Mesenteric fat pad (tissue), 1 donor: Measurements from ENCODE around the gene GPD1L. TPM values are rescaled to one million over a fixed set of nuclear protein-coding genes. Genes with fewer than 3 reads are reported as not detected.
A peak's percentile ranks its signal among the peaks of the same experiment; 100 is the strongest.
"Not testable (repeated sequence)": the region's sequence is repeated elsewhere in the genome, so short reads cannot be mapped to it uniquely, and the experiment has no call there.

Experiments used
- DNase-seq: peaks from one replicate; pipeline ENCODE4 v3.0.0-alpha.2; 2020; ENCODE audit warnings: low spot score
- total RNA-seq: library from RNA; stranded (reverse); fragmentation: NEBNext Ultra II Directional; extraction: Animal tissue kit (Norgen Biotek cat#: 25700); gene quantifications from one replicate; pipeline ENCODE4 v1.2.1, GENCODE V29; 2021
- donor health status: DM: yes; HTN: yes; CAD: no.

Gene GPD1L
- total RNA-seq, 1 donor from 2014 or later: 51.7 TPM

- DNase-seq: no peak
Observed at GRCh38 chr3:32105291-32106131, 909 bp upstream of the GPD1L start.

GRCh38 chr3:32106929-32107362, 526 bp downstream of the GPD1L start:
- no peak for DNase-seq

GRCh38 chr3:32108224-32108623, 1.8 kb downstream of the GPD1L start:
- not testable (repeated sequence) for DNase-seq

- DNase-seq: peak; percentile 93
Observed at GRCh38 chr3:32109256-32109655, 2.8 kb downstream of the GPD1L start.

GRCh38 chr3:32110233-32110760, 3.9 kb downstream of the GPD1L start:
- no peak for DNase-seq

GRCh38 chr3:32111560-32111959, 5.1 kb downstream of the GPD1L start:
- DNase-seq: no peak

GRCh38 chr3:32113566-32113965, 7.1 kb downstream of the GPD1L start:
- no peak for DNase-seq

GRCh38 chr3:32113981-32114545, 7.6 kb downstream of the GPD1L start:
- DNase-seq: no peak

- DNase-seq: not testable (repeated sequence)
Observed at GRCh38 chr3:32114546-32115386, 8.3 kb downstream of the GPD1L start.

GRCh38 chr3:32117320-32117719, 10.9 kb downstream of the GPD1L start:
- DNase-seq: no peak

GRCh38 chr3:32118215-32118614, 11.8 kb downstream of the GPD1L start:
- DNase-seq: no peak

- DNase-seq: no peak
Observed at GRCh38 chr3:32120471-32120870, 14.1 kb downstream of the GPD1L start.

- no peak for DNase-seq
Observed at GRCh38 chr3:32121137-32121536, 14.7 kb downstream of the GPD1L start.

- no peak for DNase-seq
Observed at GRCh38 chr3:32123620-32124019, 17.2 kb downstream of the GPD1L start.

- DNase-seq: no peak
Observed at GRCh38 chr3:32125012-32125411, 18.6 kb downstream of the GPD1L start.

GRCh38 chr3:32126305-32127015, 20.0 kb downstream of the GPD1L start:
- no peak for DNase-seq

GRCh38 chr3:32127219-32127826, 20.9 kb downstream of the GPD1L start:
- DNase-seq: no peak

- no peak for DNase-seq
Observed at GRCh38 chr3:32128936-32129335, 22.5 kb downstream of the GPD1L start.

- DNase-seq: no peak
Observed at GRCh38 chr3:32129832-32130231, 23.4 kb downstream of the GPD1L start.

GRCh38 chr3:32132121-32132520, 25.7 kb downstream of the GPD1L start:
- no peak for DNase-seq

GRCh38 chr3:32132706-32133105, 26.3 kb downstream of the GPD1L start:
- DNase-seq: no peak
